Stimulated activated CD4-positive, alpha-beta T cell treated with anti-CD3 and anti-CD28 coated beads, TNF-alpha, amount 100 ng/mL, for 4 hours (primary cell): Measurements from ENCODE around the gene SETD1B.

Experiments used
- DNase-seq, 3 experiments: peaks; one replicate each; pipeline ENCODE4 v3.0.0-alpha.2; 2020; ENCODE audit warnings: low read depth in 3 of 3

SETD1B gene

GRCh38 chr12:121795034-121795968 lies 8.5 kb upstream of the SETD1B start:
- DNase-seq = peak; percentile 71 to 77 (median 73)

GRCh38 chr12:121796855-121797751 lies 6.7 kb upstream of the SETD1B start:
- DNase-seq = no peak

DNA sequence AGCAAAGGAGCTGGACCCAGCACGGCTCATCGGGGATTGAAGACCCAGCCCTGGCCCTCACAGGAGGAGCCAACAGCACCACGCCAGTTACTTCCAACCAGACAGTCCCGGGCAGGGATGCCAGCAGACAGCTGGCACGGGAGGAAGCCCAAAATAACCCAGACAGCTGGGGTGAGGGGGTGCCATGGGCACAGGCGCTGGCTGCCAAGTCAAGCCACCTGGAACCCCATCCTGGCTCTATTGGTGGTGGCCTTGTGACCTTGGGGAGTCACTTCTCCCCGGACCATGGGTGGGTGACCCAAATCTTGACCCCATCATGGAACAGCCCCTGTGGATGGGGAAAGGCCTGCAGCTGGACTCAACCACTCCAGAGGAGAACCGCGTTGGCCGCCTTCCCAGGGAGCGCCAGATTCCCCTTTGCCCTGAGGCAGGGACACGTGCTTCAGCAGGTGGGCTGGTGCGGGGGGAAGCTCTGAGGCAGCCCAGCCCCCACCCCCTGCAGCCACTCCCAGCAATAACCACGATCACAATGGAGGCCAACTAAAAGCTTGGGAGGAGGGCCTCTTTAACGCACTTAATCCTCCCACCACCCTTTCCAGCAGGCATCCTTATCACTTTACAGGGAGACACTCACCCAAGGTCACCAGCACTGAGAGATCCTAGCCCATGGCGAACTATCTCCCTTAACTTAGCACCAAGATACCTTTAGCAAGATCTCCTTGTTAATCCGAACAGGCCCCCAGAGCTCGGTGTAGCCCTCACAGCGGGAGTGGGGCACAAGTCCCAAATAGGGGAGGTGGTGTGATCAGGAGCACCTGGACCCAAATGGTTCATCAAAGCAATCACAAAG lies 5.6 kb upstream of the SETD1B start:
- no peak for DNase-seq

GRCh38 chr12:121798787-121799155 lies 5.0 kb upstream of the SETD1B start:
- no peak for DNase-seq

DNA sequence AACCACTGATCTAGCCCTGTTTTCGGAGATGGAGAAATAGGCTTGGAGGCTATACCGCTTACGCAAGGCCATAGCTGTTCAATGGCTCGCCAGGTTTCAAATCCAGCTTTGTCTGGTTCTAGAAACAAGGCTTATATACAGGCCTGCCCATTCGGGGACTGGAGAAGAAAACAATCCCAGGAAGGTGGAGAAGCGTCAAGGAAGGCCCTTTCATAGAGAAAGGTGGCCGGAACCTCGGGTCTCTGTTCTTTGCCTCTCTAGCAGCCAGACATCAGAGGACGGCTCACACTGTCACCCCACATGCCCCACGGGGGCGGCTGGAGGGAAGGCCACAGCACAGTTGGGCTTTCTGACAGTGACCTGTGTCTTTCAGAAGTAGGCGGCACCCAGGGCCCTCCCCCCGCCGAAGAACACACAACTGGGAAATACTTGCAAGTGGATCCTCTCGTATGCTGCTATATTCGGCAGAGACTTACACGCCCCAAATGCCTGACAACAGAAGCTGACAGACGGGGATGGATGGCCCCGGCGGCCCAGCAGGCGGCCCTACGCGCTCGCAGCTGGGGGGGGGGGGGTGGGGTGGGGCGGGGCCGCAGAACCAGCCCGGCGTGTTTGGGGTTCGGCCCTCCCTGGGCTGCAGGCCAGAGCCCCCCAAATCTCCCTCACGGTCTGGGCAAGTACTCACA lies 4.5 kb upstream of the SETD1B start:
- no peak for DNase-seq

- peak; percentile 64 to 81 (median 71) for DNase-seq
Measured at GRCh38 chr12:121799842-121800693, 3.7 kb upstream of the SETD1B start.

DNA sequence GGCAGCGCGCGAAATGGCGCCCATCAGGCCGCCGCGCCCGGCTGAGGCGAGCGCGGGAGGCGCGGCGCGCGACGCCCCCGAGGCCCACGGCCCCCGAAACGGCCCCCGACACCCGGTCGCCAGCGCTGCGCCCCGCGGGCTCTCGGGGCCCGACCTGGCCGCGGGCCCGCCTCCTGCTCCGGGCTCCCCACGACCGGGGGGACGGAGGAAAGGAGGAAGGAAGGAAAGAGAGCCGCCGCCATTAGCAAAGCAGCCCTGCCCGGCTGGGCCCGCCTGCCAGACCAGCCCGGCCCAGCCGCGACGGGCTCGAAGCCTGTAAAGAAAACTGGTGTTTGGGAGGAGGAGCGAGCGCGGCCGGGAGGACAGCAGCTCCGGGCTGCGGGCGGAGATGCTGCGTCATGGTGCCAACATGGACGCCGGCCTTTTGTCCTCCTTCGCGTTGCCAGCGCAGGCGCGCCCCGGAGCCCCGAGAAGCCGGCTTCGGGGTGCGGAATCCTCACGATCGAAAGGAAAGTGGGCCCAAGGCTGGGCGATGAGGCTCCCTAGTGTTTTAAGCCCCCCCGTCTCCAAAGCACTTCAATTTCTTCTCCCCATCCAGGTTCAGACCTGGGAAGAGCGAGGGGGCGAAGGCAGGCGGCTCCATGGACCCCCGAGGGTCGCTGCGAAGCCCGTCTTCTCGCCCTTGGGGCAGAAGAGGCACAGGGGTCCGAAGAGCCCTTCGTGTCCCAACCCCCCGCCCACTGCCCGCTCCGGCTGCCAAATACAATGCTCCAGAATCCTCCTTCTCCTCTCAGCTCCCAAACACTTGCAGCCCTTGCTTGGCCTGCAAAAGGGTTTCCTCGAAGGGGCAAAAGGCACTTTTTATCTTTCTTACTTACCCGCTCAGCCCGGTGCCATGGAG lies 2.9 kb upstream of the SETD1B start:
- DNase-seq = no peak

DNA sequence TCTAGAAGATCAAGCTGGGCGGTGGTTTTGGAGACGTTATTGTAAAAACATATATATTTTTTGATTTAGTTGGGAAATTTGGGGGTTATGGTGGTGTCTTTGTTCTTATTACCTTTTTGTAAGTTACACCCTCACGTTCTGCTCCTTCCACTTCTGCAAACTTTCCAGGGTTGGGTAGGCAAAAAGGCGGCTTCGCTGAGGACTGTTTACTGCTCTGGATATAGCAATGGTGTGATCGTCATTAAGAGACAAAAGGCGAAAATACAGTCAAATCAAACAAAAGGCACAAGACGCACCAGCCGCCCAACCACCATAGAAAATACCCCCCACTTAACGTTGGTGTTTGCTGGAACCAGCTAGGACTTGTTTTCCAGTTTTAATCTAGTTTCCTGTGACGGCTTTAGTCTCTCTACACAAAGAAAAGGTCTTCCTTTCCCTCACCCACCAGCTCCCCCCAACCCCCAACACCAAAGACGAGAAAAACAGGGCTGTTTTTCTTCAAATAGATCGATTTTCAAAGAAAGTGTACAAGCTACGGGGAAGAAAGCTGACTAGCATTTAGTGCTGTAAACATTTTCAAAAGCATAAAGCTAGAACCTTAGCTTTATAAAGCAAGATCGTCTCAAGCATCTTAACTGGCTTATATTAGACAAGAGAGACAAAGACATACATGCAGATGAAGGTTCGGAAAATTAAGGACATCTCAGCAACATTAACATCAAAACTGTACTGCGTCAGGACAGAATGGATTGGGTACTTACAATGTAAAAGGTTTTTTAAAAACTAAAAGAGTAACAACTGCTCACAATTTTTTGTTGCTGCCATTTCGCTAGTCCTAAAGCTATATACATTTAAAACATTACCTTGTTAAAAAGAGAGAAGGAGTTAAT lies 2.0 kb upstream of the SETD1B start:
- no peak for DNase-seq

DNA sequence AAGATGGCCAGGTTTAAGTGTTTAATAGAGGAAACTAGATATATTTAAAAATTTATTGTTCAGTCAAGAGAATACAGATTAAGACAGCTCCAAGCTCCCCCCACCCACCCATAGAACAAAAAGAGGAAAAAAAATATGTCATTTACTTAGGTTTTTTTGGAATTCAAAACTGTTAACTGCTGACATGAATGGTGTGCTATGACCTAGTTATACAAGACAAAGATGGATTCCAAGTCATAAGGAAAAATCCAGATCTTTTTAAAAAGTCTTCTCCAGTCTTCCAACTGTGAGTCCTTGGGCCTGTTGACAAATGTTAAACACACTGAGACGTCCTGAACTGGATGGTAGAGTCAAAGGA lies 1.3 kb upstream of the SETD1B start:
- DNase-seq = no peak

DNA sequence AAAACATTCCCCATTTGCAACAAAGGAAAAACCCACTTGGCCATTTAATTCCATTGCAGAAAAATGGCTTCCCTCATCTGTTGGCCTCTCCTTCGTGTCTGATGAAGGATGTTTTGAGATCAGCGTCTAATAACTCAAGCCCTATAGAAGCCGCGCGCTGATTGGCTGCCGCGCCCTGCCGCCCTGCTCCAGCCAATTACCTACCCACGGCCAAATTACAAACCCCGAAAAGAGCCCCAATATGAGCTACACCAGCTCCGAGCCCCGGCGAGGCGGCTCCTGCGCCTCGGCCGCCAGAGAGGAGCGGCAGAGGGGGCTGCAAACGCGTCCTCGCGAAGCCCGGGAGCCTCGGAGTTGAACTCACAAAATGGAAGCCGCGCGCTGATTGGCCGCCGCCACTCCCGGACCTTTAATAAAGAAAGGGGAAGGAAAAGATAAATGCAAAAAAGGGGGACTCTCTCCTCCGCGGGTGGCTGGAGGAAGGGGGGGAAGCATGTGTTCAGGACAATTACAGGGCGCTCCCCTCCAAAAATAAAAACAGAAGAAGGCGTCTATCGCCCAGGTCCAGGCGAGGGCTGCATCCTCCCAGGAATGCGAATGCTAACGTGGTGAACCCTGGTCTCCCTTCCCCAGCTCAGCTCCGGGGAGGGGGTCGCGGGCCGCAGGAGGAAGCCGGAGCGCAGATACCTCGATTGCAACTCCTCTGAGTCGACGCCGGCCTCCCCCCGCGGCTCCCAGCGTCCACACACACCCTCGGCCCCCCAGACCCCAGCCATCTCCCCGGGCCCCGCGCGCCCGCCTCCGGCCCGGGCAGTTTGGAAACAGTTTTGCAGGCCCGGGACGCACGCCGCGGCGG lies 738 bp upstream of the SETD1B start:
- peak; percentile 72 to 74 (median 73) for DNase-seq

GRCh38 chr12:121804417-121805111 lies 755 bp downstream of the SETD1B start:
- no peak for DNase-seq

DNA sequence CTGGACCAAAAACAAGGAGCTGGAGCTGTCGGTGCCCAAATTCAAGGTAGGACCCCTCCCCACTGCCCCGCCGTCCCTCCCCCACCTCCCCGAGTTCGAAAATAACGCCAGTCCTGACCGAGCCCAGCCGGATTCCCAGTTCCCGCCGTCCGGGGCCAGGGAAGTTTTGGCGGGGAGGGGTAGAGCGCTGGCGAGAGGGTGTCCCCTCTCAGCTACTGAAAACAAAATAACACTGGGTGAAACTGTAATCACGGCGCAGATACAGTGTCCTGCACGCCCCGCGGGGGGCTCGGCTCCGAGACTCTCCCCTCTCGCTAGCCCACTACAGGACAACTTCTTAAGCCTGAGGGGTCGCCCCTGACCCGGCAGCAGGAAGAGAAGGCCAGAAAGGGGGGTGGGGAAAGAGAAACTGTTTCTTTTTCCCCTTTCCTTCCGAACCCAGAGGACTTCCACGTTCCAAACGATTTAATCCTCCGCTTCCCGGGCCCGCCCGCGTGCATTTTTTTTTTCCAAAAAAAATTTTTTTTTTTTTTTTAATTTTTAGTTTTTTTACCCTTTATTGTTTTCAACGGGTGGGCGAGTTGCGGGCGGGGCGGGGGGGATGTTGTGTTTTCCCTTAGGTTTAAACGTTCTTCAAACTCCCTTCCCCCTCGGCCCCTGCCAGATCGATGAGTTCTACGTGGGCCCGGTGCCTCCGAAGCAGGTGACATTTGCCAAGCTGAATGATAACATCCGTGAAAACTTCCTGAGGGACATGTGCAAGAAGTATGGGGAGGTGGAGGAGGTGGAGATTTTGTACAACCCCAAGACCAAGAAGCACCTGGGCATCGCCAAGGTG lies 1.6 kb downstream of the SETD1B start:
- no peak for DNase-seq

DNA sequence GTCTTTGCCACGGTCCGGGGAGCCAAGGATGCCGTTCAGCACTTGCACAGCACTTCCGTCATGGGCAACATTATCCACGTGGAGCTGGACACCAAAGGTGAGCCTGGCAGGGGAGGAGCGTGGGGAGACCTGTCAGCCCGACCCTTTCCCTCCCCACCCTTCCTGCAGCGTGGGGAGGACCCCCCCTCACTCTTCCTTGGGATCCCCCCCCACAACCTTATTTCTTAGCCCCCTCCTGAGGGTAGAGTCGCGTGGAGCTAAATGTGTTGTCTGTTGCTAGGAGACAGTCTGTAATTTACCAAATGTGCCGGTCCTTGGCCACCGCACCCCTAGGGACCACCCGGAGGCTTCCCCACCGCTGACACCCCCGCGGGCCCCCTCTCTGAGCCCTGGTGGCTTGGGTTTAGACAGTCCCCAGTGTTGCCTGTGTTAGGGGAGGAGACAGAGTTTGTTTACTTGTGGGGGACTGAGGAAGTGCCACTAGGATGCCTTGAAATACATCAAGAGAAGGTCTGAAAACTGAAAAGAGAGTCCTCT lies 2.3 kb downstream of the SETD1B start:
- DNase-seq = no peak

DNA sequence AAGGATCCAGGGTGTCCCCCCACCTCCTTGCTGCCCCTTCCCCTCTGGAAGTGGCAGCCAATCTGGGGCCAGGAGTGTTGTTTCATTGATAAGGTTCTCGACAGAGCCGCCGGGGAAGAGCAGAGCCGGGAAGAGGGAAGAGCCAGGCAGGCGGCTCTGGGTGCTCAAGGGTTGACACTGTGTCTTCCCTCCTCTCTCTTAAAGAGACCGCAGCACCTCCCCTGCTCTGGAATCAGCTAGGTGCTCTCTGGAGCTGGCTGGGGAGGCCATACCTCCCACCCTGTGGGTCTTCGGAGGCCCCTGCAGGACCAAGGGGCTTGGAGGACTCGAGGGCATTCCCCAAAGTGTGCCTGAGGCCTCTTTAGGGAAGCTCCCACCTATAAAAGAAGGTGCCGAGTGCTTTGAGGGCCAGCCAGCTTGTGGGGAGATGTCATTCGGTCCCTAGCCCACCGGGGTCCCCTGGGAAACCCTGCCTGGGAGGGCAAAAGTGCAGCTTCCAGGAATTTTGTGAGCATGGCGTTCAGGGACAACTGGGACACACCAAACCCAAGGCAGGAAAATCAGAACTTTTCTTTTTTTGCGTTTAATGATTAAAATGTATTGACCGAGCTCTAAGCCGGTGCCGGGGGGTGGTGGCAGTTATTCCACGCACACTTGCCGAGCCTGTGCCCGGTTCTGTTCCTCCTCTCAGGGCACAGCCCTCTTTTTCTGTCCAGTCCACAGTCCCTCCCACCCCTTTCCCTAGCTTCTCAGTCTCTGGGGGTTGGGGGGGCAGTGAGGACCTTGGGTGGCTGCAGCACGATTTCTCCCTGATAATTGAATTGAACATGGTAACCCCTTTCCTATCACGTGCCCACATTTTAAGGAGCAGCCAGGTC lies 3.0 kb downstream of the SETD1B start:
- no peak for DNase-seq
